Right lung (tissue), 10 donors: Measurements from ENCODE around the gene VPS51. TPM values are rescaled to one million over a fixed set of nuclear protein-coding genes. Genes with fewer than 3 reads are reported as not detected.

Experiments
- DNase-seq, 2 donors: peaks; one replicate each; pipeline ENCODE4 v3.0.0-alpha.2; 2013
- long read RNA-seq, 8 donors: transcript quantifications; one replicate each; lab custom pipeline, GENCODE V29; 2026
- polyA plus RNA-seq, 5 donors: library from polyadenylated mRNA; unstranded; fragments of 120-200 nt; gene quantifications; one replicate each; pipeline versions ENCODE4 v1.2.1 to v1.2.3, GENCODE V29; 2013; ENCODE audit warnings: inconsistent platforms in 1 of 5, low replicate concordance in 1 of 5; ENCODE audit not compliant: insufficient read length in 5 of 5, insufficient read depth in 1 of 5

VPS51 gene
- polyA plus RNA-seq = 100 to 1,000 TPM in 2 of 5 donors, 10 to 100 TPM in 3; 84.5 to 148 (median 99.6) TPM
- long read RNA-seq, donor 1, transcript VPS51-201 (10 exons, 2,714 nt) = major isoform, 34 of 108 reads
- long read RNA-seq, donor 1, partial matches to known transcripts = 70 of 108 reads
- long read RNA-seq, donor 1, other reads (novel, unspliced or antisense) = 0 of 108 reads
- long read RNA-seq, donor 2, transcript VPS51-201 (10 exons, 2,714 nt) = major isoform, 23 of 25 reads
- long read RNA-seq, donor 2, partial matches to known transcripts = 0 of 25 reads
- long read RNA-seq, donor 2, other reads (novel, unspliced or antisense) = 0 of 25 reads
- long read RNA-seq, donor 3, transcript VPS51-201 (10 exons, 2,714 nt) = major isoform, 26 of 3,953 reads
- long read RNA-seq, donor 3, partial matches to known transcripts = 3,777 of 3,953 reads
- long read RNA-seq, donor 3, other reads (novel, unspliced or antisense) = 148 of 3,953 reads
- long read RNA-seq, donor 4, transcript VPS51-201 (10 exons, 2,714 nt) = major isoform, 18 of 19 reads
- long read RNA-seq, donor 4, partial matches to known transcripts = 0 of 19 reads
- long read RNA-seq, donor 4, other reads (novel, unspliced or antisense) = 0 of 19 reads
- long read RNA-seq, donor 5, transcript VPS51-201 (10 exons, 2,714 nt) = major isoform, 31 of 94 reads
- long read RNA-seq, donor 5, partial matches to known transcripts = 62 of 94 reads
- long read RNA-seq, donor 5, other reads (novel, unspliced or antisense) = 0 of 94 reads
- long read RNA-seq, donor 6, transcript VPS51-201 (10 exons, 2,714 nt) = major isoform, 46 of 93 reads
- long read RNA-seq, donor 6, partial matches to known transcripts = 47 of 93 reads
- long read RNA-seq, donor 6, other reads (novel, unspliced or antisense) = 0 of 93 reads
- long read RNA-seq, donor 7, transcript VPS51-201 (10 exons, 2,714 nt) = major isoform, 15 of 3,990 reads
- long read RNA-seq, donor 7, partial matches to known transcripts = 1,420 of 3,990 reads
- long read RNA-seq, donor 7, other reads (novel, unspliced or antisense) = 2,555 of 3,990 reads
- long read RNA-seq, donor 8, transcript VPS51-201 (10 exons, 2,714 nt) = major isoform, 9 of 9 reads
- long read RNA-seq, donor 8, partial matches to known transcripts = 0 of 9 reads
- long read RNA-seq, donor 8, other reads (novel, unspliced or antisense) = 0 of 9 reads

DNA sequence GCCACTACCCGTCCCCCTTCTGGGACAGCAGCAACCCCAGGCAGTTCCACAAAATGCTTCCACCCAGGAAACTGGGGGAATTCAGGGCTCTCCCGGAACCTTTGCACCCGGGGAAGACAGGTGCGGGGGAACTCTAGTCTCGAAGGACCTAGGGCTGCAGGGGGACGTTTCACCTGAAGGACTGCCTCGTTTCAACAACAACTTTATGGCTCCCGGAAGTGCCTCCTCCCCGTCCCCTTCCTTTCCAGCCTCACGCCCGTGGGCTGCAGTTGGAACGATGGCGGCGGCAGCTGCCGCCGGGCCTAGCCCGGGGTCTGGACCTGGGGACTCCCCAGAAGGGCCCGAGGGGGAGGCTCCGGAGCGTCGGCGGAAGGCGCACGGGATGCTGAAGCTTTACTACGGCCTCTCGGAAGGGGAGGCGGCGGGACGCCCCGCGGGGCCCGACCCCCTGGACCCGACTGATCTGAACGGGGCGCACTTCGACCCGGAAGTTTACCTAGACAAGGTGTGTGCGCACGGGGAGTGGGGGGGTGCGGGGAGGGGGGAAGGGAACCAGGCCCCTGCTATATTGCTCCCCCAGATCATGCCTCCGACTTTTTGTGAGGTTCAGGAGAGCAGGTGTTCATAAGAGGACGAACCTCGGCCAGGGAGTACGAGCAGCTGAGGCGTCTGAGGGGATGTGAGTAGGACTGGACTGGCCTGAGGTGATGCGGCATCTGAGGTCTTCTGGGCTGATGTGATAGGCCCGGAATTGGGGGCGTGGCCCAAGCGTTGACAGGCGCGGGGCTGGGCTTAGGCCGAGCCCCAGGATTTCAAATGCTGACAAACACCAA, at the start of gene VPS51:
Gene VPS51, plus strand, starts transcription at position 241 of the 833 bp plus-strand sequence. Its CDS starts 37 bp downstream, at position 278.
- DNase-seq = peak; percentile 83

DNA sequence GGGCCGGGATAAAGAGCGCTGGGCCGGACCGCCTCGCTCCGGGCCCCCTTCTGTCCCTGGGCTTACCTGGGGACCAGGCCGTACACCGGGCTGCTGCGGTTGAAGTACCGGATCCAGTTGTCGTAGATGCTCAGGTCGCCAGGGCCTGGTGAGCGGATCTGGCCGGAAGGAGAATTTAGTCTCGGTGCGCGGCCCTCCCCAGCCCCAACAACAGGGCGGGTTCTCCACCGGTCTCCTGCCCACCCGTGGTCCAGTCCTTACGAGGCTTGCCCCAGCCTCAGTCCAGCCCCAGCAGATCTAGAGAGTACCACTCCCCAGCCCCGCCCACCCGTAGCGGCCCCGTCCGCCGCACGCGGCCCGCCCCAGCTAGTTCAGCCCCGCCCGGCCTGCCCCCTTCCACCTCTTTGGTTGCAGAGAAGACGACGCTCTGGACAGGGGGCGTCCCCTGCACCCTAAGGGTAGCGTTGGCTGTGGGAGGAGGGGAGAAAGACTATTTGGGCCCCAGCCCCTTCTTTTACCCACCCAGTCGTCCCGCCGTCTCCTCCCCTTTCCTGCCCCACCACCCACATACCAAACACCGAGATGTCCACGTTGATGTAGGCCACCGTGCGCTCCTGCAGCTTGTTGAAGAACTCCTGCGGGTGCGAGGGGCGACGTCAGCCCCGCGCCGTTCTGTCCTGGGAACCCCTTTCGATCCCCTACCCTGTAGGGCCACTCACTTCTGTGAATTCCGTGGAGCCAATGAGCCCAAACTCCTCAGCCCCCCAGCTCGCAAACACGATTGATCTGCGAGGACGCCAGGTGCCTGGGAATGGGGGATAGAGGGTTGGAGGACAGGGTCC, 48.2 kb upstream of the VPS51 start:
- DNase-seq = no peak

DNA sequence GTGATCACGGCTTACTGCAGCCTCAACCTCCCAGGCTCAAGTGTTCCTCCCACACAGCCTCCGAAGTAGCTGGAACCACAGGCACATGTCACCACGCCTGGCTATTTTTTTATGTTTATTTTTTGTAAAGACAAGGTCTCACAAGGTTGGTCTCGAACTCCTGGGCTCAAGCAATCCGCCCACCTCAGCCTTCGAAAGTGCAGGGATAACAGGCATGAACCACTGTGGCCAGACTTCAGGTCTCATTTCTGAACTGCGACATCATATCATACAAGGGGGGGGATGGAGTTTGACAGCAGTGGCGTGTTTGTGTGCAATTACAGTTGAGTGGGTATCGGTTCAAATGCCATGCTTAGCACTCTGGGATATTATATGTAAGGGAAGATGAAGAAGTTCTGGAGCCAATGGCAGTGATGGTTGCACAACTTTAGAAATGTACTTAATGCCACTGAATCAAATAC, 44.6 kb upstream of the VPS51 start:
- no peak for DNase-seq

DNA sequence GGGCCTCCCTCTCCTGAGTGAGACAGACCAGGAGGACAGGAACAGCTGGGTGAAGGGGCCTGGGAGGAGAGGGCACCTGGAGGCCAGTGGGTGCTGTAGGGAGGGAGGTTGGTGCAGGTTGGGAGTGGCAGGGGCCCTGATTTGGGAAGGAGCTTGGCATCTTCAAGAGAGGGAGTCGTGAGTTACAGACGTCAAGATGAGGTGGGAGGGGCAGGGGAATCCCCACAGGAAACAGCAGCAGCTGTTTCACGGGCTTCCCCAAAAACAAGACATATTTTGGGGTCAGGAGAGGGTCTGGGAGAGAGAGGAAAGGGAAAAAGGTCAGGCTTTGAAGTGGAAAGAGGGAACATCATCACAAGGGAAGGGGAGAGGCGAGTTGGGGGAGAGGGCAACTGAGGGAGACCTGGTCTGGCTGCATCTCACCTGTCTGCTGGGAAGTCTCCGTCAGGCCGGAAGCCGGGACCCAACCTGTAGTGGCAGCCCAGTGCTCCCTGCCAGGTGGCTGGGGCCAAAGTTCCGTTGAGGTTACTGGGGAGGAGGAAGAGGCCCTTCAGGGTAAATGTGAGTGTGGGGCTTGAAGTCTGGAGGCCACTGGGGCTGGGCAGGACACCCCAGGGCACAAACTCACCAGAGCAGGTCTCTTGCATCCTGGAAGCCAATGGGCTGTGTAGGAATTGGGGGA, 42.0 kb upstream of the VPS51 start:
- no peak for DNase-seq

DNA sequence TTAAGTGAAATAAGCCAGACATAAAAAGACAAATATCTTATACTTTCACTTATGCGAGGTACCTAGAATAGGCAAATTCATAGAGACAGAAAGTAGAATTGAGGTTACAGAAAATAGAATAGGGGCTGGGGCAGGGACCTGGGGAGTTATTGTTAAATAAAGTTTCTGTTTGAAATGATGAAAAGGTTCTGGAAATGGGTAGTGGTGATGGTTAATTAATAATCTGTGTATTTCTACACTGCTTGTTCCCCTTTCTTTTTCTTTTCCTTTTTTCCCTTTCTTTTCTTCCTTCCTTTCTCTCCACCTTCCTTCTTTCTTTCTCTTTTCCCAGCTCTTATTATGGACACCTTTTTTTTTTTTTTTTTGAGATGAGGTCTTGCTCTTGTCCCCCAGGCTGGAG, 40.5 kb upstream of the VPS51 start:
- no peak for DNase-seq

DNA sequence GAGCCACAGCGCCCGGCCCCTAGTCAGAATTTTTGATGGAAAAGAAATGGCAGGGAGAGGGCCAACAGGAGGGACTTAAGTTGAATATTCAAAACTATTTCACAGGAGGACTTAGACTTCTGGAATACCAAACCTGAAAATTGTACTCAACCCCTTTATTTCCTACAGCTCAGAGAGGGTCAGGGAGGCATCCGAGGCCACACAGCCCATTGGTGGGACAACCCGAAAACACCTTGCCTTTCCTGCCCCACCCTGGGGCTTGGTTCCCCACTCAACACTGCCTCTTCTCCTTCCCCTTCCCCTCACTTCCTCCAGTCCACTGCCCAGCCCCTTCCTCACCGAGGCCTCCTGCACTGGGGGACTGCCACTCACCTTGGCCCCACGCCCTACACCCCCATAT, 39.0 kb upstream of the VPS51 start:
- DNase-seq = no peak

DNA sequence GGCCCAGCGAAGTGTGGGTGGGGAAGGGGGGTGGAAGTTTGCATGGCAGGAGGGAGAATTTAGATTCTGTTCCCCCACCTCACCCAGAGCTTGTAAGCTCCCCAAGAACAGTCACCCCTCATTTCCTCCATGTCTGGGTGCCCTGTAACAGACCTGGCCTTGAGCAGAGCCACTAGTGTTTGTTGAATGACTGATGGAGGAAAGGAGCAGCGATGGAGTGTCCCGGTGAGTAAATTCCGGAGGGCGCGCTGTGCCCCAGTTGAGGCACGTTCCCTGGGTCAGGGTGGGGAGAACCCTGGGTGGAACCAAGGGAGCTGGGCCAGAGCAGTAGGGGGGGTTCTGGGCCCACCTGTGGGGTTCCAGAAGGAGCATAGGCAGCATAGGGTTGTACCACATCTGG, 38.5 kb upstream of the VPS51 start:
- DNase-seq = no peak

DNA sequence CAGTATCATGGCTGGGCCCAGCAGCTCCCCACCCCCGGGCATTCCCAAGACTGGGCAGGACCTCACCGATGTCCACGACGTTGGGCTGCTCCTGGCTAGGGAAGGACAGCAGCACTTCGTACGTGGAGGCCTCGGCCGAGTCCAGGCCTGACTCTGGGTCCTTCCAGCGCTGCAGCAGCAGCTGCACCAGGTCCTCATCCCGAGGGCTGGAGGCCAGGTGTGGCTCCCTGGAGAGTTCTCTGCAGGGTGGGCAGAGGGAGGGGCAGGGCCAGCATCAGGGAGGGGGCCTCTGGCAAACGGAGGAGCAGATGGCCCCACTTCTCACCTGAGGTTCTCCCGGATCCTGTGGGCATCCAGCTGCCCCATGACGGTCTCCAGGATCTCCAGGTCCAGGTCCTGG, 38.0 kb upstream of the VPS51 start:
- no peak for DNase-seq

DNA sequence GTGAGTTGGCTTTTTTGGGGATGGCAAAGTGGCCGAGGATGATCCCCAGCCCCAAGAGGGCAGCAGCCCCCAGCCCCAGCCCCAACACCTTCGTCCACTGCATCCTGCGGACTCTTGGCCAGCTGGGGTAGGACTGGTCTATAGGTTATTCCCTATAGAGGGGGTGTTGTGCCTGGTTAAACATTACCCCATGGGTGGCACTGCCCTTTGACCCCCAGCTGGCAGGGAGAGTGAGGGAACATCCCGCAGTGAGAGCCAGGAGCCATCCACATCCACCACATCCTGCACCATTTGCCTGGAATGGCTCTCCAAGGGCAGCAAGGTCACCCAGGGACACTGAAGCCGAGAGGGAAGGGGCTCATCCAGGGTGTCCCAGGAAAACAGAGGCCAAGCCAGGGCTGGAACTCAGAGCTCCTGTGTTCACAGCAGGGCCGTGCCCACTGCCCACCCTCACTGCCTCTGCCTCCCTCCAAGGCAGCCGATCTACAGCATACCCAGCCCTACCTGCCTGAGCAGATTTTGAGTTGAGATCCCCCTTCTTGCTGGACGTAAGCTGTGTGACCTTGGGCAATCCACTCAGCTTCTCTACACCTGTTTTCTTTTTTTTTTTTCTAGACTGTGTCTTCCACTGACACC, 37.5 kb upstream of the VPS51 start, which contains the start of gene NAALADL1:
Gene NAALADL1, minus strand, starts transcription at position 135 of the 636 bp plus-strand sequence. Its CDS starts 32 bp downstream, at position 103.
- DNase-seq = no peak

DNA sequence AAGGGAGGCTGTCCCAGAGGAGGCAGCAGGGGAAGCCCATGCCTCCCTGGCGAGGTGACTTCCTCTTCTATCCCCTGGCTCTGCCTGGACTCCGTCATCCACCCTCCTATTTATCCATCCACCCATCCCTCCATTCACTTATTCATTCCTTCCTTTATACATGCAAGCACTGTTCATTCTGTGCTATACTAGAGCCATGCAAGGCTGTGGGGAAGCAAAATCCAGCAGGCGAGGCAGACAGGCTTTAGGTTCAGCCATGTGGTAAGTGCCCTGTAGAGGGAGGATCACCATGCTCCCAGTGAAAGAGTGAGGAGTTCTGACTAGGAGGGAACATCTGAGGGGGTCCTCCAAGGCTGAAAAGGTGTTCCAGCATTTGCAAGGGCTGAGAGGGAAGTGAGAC, 36.5 kb upstream of the VPS51 start:
- DNase-seq = no peak

DNA sequence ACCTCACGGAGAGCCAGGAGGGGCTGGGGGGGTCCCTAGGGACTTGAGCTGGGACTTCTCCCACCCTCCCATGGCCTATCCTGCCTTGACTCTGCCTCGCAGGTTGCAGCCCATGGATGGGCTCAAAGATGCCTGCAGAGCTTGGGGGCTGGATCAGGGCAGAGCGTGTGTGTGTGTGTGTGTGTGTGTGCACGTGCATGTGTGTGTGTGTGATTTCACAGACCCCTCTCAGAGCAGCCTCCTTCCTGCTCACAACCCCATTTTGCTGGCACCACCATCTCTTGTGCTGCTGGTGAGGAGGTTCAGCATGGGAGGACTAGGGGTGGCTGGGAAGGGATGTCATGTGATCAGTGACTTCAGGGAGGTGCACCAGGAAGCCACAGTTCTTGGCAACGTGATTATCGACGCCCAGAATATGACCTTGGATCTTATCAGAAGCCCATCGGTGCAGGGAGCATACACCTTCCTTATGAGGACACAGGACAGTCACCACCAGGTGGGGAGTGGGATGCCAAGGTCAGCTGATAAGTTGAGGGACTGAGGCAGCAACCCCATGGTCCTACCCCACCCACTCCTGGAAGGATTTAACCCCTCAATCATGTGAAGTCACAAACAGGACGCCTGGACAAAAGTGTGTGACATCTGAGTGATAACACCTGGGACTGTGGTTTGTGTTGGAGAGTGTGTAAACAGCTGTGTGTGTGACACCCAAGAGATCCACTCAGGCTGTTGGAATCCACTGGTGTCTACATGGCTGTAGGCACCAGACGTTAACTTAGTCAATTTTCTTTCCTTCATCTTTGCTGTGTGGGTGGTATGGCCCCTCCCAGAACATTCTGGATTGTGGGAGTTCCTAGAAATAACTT, 35.8 kb upstream of the VPS51 start:
- no peak for DNase-seq

DNA sequence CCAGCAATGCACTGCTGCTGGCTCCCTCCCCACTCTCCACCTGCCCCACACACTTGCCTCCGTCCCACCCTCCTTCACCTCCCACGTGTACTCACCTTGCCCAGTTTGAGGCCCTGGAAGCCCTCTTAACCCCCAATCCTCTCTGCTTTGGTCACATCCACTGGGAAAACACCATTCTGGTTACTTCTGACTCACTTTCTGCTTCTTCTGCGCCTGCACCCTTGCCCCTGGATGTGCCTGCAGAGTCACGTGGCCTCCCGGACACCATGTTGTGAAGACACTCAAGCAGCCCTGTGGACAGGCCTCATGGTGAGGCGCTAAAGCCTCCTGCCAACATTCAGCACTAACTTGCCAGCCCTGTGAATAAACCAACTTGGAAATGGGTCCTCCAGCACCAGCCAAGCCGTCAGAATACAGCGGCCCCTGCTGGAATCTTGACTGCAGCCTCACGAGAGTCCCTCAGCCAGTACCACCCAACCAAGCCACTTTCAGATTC, 35.1 kb upstream of the VPS51 start:
- DNase-seq = no peak

DNA sequence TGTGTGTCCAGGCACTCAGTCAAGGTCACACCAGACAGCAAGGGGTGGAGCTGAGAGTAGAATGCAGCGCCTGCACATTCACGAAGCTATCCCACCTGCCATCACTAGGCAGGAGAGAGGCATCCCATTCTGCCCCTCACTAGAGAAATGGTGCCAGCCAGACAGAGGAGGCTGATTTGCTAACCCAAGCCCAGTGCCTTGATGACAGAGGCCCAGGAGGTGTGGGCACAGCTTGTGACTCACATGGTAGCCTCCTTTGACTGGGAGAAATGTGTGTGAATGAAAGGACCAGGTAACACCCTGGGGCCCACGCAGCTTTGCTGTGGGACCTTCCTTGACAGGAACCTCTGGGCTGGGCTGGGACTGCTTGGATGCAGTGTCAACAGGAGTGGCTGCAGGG, 32.5 kb upstream of the VPS51 start:
- DNase-seq = no peak

DNA sequence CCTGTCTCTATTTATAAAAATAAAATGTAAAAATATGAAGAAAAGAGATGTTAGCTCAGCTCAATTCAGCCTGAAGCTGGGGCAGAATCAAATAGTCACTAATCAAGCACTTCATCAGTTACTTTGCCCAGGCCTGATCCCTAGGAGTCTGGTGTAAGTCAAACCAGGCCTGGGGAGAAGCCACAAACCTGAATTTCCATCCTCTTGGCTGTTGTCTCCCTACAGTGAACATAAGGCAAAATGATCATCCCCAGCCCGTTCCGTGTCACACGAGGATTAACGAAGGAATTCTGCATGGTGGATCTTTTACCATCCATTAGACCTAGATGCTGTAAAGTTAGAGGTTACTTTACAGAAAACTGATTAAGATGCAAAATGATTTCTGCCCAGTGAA, 31.2 kb upstream of the VPS51 start:
- DNase-seq = no peak

DNA sequence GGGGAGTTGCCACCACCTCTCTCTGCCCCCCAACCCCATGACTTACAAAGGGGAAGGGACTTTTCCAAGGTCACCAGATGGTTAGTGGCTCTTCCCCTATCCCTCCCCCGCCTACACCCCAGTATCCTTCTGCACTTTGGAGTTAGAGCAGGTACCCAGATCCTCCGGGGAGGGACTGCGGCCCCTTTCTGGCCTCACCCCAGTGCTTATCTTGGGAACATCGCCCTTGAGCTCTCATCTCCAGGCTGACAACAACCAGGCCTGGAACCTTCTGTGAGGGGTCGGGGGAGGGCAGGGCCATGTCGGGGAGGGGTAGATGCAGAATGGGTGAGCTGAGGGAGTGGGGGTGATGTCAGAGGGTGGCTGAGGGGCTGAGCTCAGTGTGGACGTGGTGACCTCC, 30.2 kb upstream of the VPS51 start:
- DNase-seq = no peak

DNA sequence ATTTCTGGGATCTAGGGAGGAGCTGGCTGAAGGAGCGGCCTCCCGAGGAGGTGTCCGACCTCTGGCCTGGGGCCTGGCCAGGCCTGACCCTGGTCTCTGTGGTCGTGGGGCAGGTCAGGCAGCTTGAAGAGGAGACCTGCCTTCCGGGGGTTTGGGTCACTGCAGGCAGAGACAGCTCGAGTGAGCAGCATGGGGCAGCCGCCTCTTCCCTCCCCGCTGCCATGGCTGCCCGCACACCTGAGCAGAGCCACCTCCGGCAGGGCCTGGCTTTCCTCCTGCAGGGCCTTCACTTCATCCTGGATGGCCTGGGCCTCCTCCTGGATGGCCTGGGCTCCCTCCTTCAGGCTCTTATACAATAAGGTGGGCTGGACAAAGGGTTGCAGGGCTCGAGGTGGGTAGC, 29.7 kb upstream of the VPS51 start:
- no peak for DNase-seq

DNA sequence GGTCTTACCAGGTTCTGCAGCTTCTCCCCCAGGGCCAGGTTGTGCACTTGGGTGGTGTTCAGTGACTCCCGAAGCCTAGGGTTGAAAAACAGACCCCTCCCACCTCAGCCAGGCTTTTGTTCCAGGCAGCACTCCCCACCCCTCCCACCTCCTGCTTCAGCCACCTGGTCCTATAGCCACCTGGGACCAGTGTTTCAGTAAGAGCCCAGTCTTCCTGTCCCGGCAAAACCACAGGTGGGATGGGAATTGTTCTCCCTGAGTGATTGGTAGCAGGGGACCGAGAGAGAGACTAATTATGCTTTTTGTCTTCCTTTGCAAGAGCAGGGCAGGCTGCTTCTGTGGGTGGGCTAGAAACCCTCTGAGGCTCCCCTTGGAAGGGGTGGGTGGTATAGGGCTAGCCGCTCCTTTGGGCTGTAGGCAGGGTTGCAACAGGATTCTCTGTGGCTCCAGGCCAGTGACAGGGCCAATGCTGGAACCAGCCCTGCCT, 29.2 kb upstream of the VPS51 start:
- no peak for DNase-seq

DNA sequence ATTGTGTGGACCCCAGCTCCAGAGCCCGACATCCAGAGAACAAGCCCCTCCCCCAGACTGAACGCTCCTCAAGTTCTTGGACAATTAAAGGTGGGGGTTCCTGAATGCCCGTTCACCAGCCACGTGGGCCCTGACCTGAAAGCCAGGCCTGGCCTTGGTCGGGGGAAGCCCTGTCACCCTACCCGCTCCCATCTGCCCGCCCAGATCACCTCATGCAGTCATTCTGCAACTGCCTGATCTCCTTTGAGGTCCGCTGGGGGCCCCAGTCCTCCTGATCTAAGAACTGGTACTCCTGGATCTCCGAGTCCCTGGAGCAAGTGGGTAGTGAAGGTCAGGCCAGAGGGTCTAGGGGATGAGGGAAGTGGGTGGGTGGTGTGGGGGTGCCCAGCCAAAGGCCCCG, 28.6 kb upstream of the VPS51 start:
- DNase-seq = no peak
